Head of caudate nucleus (tissue), 42 donors: Measurements from ENCODE around the gene COQ8B.
A peak's percentile ranks its signal among the peaks of the same experiment; 100 is the strongest.

Source experiments
- DNase-seq, 42 donors: peaks; one replicate each; pipeline versions ENCODE4 v3.0.0 to v3.0.0-alpha.2; 2020 to 2021; ENCODE audit warnings: mixed read lengths in 7 of 42
- intact Hi-C: fragments of 100-400 bp; cut with DNase I; formaldehyde crosslinking; loops from one replicate; pipeline ENCODE4 v1.15.0; 2022

The COQ8B gene

GRCh38 chr19:40702337-40703012, 14.2 kb downstream of the COQ8B start:
- intact Hi-C loops = no loop called here
- DNase-seq = peak in 41 of 42 donors; percentile 24 to 88 (median 69)

GRCh38 chr19:40701758-40702157, 14.9 kb downstream of the COQ8B start:
- no peak for DNase-seq
- intact Hi-C loops = no loop called here

GRCh38 chr19:40700083-40700482, 16.6 kb downstream of the COQ8B start:
- intact Hi-C loops = no loop called here
- DNase-seq = no peak

- no peak for DNase-seq
- intact Hi-C loops = no loop called here
These were observed 19.7 kb downstream of the COQ8B start for GRCh38 chr19:40697007-40697406.

GRCh38 chr19:40695881-40696280, 20.8 kb downstream of the COQ8B start:
- intact Hi-C loops = no loop called here
- DNase-seq = no peak

- DNase-seq = no peak
- intact Hi-C loops = no loop called here
These were observed 22.8 kb downstream of the COQ8B start for GRCh38 chr19:40693896-40694295.

- intact Hi-C loops = no loop called here
- DNase-seq = peak in 1 of 42 donors; percentile 52
These were observed 23.4 kb downstream of the COQ8B start for GRCh38 chr19:40693150-40693788.

- intact Hi-C loops = no loop called here
- DNase-seq = no peak
These were observed 24.5 kb downstream of the COQ8B start for GRCh38 chr19:40692212-40692551.

- intact Hi-C loops = no loop called here
- DNase-seq = peak in 11 of 42 donors; percentile 22 to 58 (median 36)
These were observed 25.1 kb downstream of the COQ8B start for GRCh38 chr19:40691421-40692211.

- peak; percentile 86 to 99 (median 94) for DNase-seq
- intact Hi-C loops = no loop called here
These were observed 25.8 kb downstream of the COQ8B start for GRCh38 chr19:40690693-40691420.

GRCh38 chr19:40690050-40690692, 26.5 kb downstream of the COQ8B start, which contains the start of gene NUMBL:
NUMBL (minus strand) TSS chr19:40690651; CDS start chr19:40690483, 168 bp downstream.
- intact Hi-C loops = no loop called here
- DNase-seq = no peak

- DNase-seq = peak in 21 of 42 donors; percentile 27 to 70 (median 51)
- intact Hi-C loops = no loop called here
These were observed 27.2 kb downstream of the COQ8B start for GRCh38 chr19:40689339-40690049.

- peak in 3 of 42 donors; percentile 30 to 48 (median 38) for DNase-seq
- intact Hi-C loops = no loop called here
These were observed 27.7 kb downstream of the COQ8B start for GRCh38 chr19:40688987-40689338.

GRCh38 chr19:40688309-40688708, 28.4 kb downstream of the COQ8B start:
- no peak for DNase-seq
- intact Hi-C loops = no loop called here

- DNase-seq = peak in 1 of 42 donors; percentile 51
- intact Hi-C loops = no loop called here
These were observed 29.1 kb downstream of the COQ8B start for GRCh38 chr19:40687525-40688016.

- no peak for DNase-seq
- intact Hi-C loops = no loop called here
These were observed 29.7 kb downstream of the COQ8B start for GRCh38 chr19:40686882-40687524.

GRCh38 chr19:40685563-40685962, 31.1 kb downstream of the COQ8B start:
- intact Hi-C loops = no loop called here
- DNase-seq = no peak
